ENCODE data around the gene ALG2.
A peak's percentile ranks its signal among the peaks of the same experiment; 100 is the strongest.

ALG2 gene

GRCh38 chr9:99222416-99223270 is 901 bp upstream of the ALG2 start:
- Histone ChIP-seq H3K27ac (ENCODE audit: low read depth in 2 of 2, low read length in 2 of 2) (peak overlapping the region; percentile 94), H3K4me1 (ENCODE audit: control insufficient read depth in 2 of 2, insufficient read depth in 2 of 2, low read length in 2 of 2) (peaks cover 13 to 17% of the 10 kb centered on the region in 2 donors), H3K4me3 (ENCODE audit: low read length in 2 of 2) (peak overlapping the region; percentile 85 to 96), H3K9me3 (ENCODE audit: control insufficient read depth in 2 of 2, low read length in 2 of 2) (no peaks in the 10 kb centered on the region), H3K9ac (ENCODE audit: low read depth in 1 of 2, low read length in 2 of 2) (peak overlapping the region; percentile 82 to 94), H3K27me3 (ENCODE audit: control insufficient read depth in 2 of 2, insufficient read depth in 2 of 2, low read length in 2 of 2) (no peaks in the 10 kb centered on the region), H3K36me3 (ENCODE audit: control insufficient read depth in 2 of 2, insufficient read depth in 2 of 2, low read length in 2 of 2) (peaks cover 22 to 30% of the 10 kb centered on the region in 2 donors)

- peaks cover 22 to 27% of the 10 kb centered on the region in 2 donors for H3K36me3 ChIP-seq (ENCODE audit: control insufficient read depth in 2 of 2, insufficient read depth in 2 of 2, low read length in 2 of 2)
- peak overlapping the region; percentile 94 for H3K27ac ChIP-seq (ENCODE audit: low read depth in 2 of 2, low read length in 2 of 2)
- peak overlapping the region; percentile 82 to 94 for H3K9ac ChIP-seq (ENCODE audit: low read depth in 1 of 2, low read length in 2 of 2)
- H3K27me3 ChIP-seq (ENCODE audit: control insufficient read depth in 2 of 2, insufficient read depth in 2 of 2, low read length in 2 of 2) = no peaks in the 10 kb centered on the region
- H3K4me1 ChIP-seq (ENCODE audit: control insufficient read depth in 2 of 2, insufficient read depth in 2 of 2, low read length in 2 of 2) = peaks cover 13 to 17% of the 10 kb centered on the region in 2 donors
- no peaks in the 10 kb centered on the region for H3K9me3 ChIP-seq (ENCODE audit: control insufficient read depth in 2 of 2, low read length in 2 of 2)
- H3K4me3 ChIP-seq (ENCODE audit: low read length in 2 of 2) = peak overlapping the region; percentile 85 to 96
Measured at GRCh38 chr9:99221266-99221620, 499 bp downstream of the ALG2 start.

GRCh38 chr9:99220011-99220410 is 1.7 kb downstream of the ALG2 start:
- H3K36me3 ChIP-seq (ENCODE audit: control insufficient read depth in 2 of 2, insufficient read depth in 2 of 2, low read length in 2 of 2) = peaks cover 14 to 18% of the 10 kb centered on the region in 2 donors
- H3K27ac ChIP-seq (ENCODE audit: low read depth in 2 of 2, low read length in 2 of 2) = no peak overlapping the region
- peaks cover 13 to 17% of the 10 kb centered on the region in 2 donors for H3K4me1 ChIP-seq (ENCODE audit: control insufficient read depth in 2 of 2, insufficient read depth in 2 of 2, low read length in 2 of 2)
- H3K4me3 ChIP-seq (ENCODE audit: low read length in 2 of 2) = no peak overlapping the region
- H3K9ac ChIP-seq (ENCODE audit: low read depth in 1 of 2, low read length in 2 of 2) = no peak overlapping the region
- no peaks in the 10 kb centered on the region for H3K9me3 ChIP-seq (ENCODE audit: control insufficient read depth in 2 of 2, low read length in 2 of 2)
- no peaks in the 10 kb centered on the region for H3K27me3 ChIP-seq (ENCODE audit: control insufficient read depth in 2 of 2, insufficient read depth in 2 of 2, low read length in 2 of 2)

GRCh38 chr9:99216073-99216472 is 5.7 kb downstream of the ALG2 start:
- no peak overlapping the region for H3K27ac ChIP-seq (ENCODE audit: low read depth in 2 of 2, low read length in 2 of 2)
- H3K27me3 ChIP-seq (ENCODE audit: control insufficient read depth in 2 of 2, insufficient read depth in 2 of 2, low read length in 2 of 2) = no peaks in the 10 kb centered on the region
- no peak overlapping the region for H3K4me3 ChIP-seq (ENCODE audit: low read length in 2 of 2)
- peaks cover 9 to 11% of the 10 kb centered on the region in 2 donors for H3K36me3 ChIP-seq (ENCODE audit: control insufficient read depth in 2 of 2, insufficient read depth in 2 of 2, low read length in 2 of 2)
- H3K9ac ChIP-seq (ENCODE audit: low read depth in 1 of 2, low read length in 2 of 2) = no peak overlapping the region
- peaks cover 4 to 7% of the 10 kb centered on the region in 2 donors for H3K4me1 ChIP-seq (ENCODE audit: control insufficient read depth in 2 of 2, insufficient read depth in 2 of 2, low read length in 2 of 2)
- H3K9me3 ChIP-seq (ENCODE audit: control insufficient read depth in 2 of 2, low read length in 2 of 2) = no peaks in the 10 kb centered on the region

- no peak overlapping the region for H3K27ac ChIP-seq (ENCODE audit: low read depth in 2 of 2, low read length in 2 of 2)
- no peak overlapping the region for H3K9ac ChIP-seq (ENCODE audit: low read depth in 1 of 2, low read length in 2 of 2)
- no peak overlapping the region for H3K4me3 ChIP-seq (ENCODE audit: low read length in 2 of 2)
- no peaks in the 10 kb centered on the region for H3K4me1 ChIP-seq (ENCODE audit: control insufficient read depth in 2 of 2, insufficient read depth in 2 of 2, low read length in 2 of 2)
- H3K9me3 ChIP-seq (ENCODE audit: control insufficient read depth in 2 of 2, low read length in 2 of 2) = no peaks in the 10 kb centered on the region
- peaks cover 3 to 5% of the 10 kb centered on the region in 2 donors for H3K36me3 ChIP-seq (ENCODE audit: control insufficient read depth in 2 of 2, insufficient read depth in 2 of 2, low read length in 2 of 2)
- no peaks in the 10 kb centered on the region for H3K27me3 ChIP-seq (ENCODE audit: control insufficient read depth in 2 of 2, insufficient read depth in 2 of 2, low read length in 2 of 2)
Measured at GRCh38 chr9:99213197-99213596, 8.5 kb downstream of the ALG2 start.

GRCh38 chr9:99211746-99212145 is 10.0 kb downstream of the ALG2 start:
- Histone ChIP-seq H3K4me3 (ENCODE audit: low read length in 2 of 2) (no peak overlapping the region), H3K9ac (ENCODE audit: low read depth in 1 of 2, low read length in 2 of 2) (no peak overlapping the region), H3K36me3 (ENCODE audit: control insufficient read depth in 2 of 2, insufficient read depth in 2 of 2, low read length in 2 of 2) (no peaks in the 10 kb centered on the region), H3K27ac (ENCODE audit: low read depth in 2 of 2, low read length in 2 of 2) (no peak overlapping the region), H3K27me3 (ENCODE audit: control insufficient read depth in 2 of 2, insufficient read depth in 2 of 2, low read length in 2 of 2) (no peaks in the 10 kb centered on the region), H3K4me1 (ENCODE audit: control insufficient read depth in 2 of 2, insufficient read depth in 2 of 2, low read length in 2 of 2) (no peaks in the 10 kb centered on the region), H3K9me3 (ENCODE audit: control insufficient read depth in 2 of 2, low read length in 2 of 2) (no peaks in the 10 kb centered on the region)

GRCh38 chr9:99210572-99210971 is 11.2 kb downstream of the ALG2 start:
- Histone ChIP-seq H3K4me3 (ENCODE audit: low read length in 2 of 2) (no peak overlapping the region), H3K9ac (ENCODE audit: low read depth in 1 of 2, low read length in 2 of 2) (no peak overlapping the region), H3K36me3 (ENCODE audit: control insufficient read depth in 2 of 2, insufficient read depth in 2 of 2, low read length in 2 of 2) (no peaks in the 10 kb centered on the region), H3K27ac (ENCODE audit: low read depth in 2 of 2, low read length in 2 of 2) (no peak overlapping the region), H3K9me3 (ENCODE audit: control insufficient read depth in 2 of 2, low read length in 2 of 2) (no peaks in the 10 kb centered on the region), H3K27me3 (ENCODE audit: control insufficient read depth in 2 of 2, insufficient read depth in 2 of 2, low read length in 2 of 2) (no peaks in the 10 kb centered on the region), H3K4me1 (ENCODE audit: control insufficient read depth in 2 of 2, insufficient read depth in 2 of 2, low read length in 2 of 2) (no peaks in the 10 kb centered on the region)

- Histone ChIP-seq H3K9ac (ENCODE audit: low read depth in 1 of 2, low read length in 2 of 2) (no peak overlapping the region), H3K27me3 (ENCODE audit: control insufficient read depth in 2 of 2, insufficient read depth in 2 of 2, low read length in 2 of 2) (no peaks in the 10 kb centered on the region), H3K4me1 (ENCODE audit: control insufficient read depth in 2 of 2, insufficient read depth in 2 of 2, low read length in 2 of 2) (no peaks in the 10 kb centered on the region), H3K27ac (ENCODE audit: low read depth in 2 of 2, low read length in 2 of 2) (no peak overlapping the region), H3K4me3 (ENCODE audit: low read length in 2 of 2) (no peak overlapping the region), H3K9me3 (ENCODE audit: control insufficient read depth in 2 of 2, low read length in 2 of 2) (no peaks in the 10 kb centered on the region), H3K36me3 (ENCODE audit: control insufficient read depth in 2 of 2, insufficient read depth in 2 of 2, low read length in 2 of 2) (no peaks in the 10 kb centered on the region)
Measured at GRCh38 chr9:99201603-99202002, 20.1 kb downstream of the ALG2 start.

- Histone ChIP-seq H3K9me3 (ENCODE audit: control insufficient read depth in 2 of 2, low read length in 2 of 2) (no peaks in the 10 kb centered on the region), H3K4me3 (ENCODE audit: low read length in 2 of 2) (no peak overlapping the region), H3K27ac (ENCODE audit: low read depth in 2 of 2, low read length in 2 of 2) (no peak overlapping the region), H3K9ac (ENCODE audit: low read depth in 1 of 2, low read length in 2 of 2) (no peak overlapping the region), H3K27me3 (ENCODE audit: control insufficient read depth in 2 of 2, insufficient read depth in 2 of 2, low read length in 2 of 2) (no peaks in the 10 kb centered on the region), H3K4me1 (ENCODE audit: control insufficient read depth in 2 of 2, insufficient read depth in 2 of 2, low read length in 2 of 2) (no peaks in the 10 kb centered on the region), H3K36me3 (ENCODE audit: control insufficient read depth in 2 of 2, insufficient read depth in 2 of 2, low read length in 2 of 2) (no peaks in the 10 kb centered on the region)
Measured at GRCh38 chr9:99199938-99200539, 21.7 kb downstream of the ALG2 start.

GRCh38 chr9:99197987-99198386 is 23.8 kb downstream of the ALG2 start:
- Histone ChIP-seq H3K27me3 (ENCODE audit: control insufficient read depth in 2 of 2, insufficient read depth in 2 of 2, low read length in 2 of 2) (no peaks in the 10 kb centered on the region), H3K4me3 (ENCODE audit: low read length in 2 of 2) (no peak overlapping the region), H3K9me3 (ENCODE audit: control insufficient read depth in 2 of 2, low read length in 2 of 2) (no peaks in the 10 kb centered on the region), H3K4me1 (ENCODE audit: control insufficient read depth in 2 of 2, insufficient read depth in 2 of 2, low read length in 2 of 2) (no peaks in the 10 kb centered on the region), H3K36me3 (ENCODE audit: control insufficient read depth in 2 of 2, insufficient read depth in 2 of 2, low read length in 2 of 2) (no peaks in the 10 kb centered on the region), H3K27ac (ENCODE audit: low read depth in 2 of 2, low read length in 2 of 2) (no peak overlapping the region), H3K9ac (ENCODE audit: low read depth in 1 of 2, low read length in 2 of 2) (no peak overlapping the region)
